Skin epidermis (tissue), 12 donors: ENCODE results near the gene EDN2.

Experiments used
- H3K27ac ChIP-seq, 21 experiments: fragments of 200-600 bp; sonication (generic) in 11 of 21; one replicate each; pipeline ENCODE4 v1.5.0; 2020; ENCODE audit warnings: mild to moderate bottlenecking in 3 of 21, inconsistent platforms in 2 of 21, moderate library complexity in 2 of 21
- H3K4me3 ChIP-seq, 7 experiments: fragments of 200-600 bp; sonication (generic) in 2 of 7; one replicate each; pipeline ENCODE4 v1.5.0; 2020; ENCODE audit warnings: inconsistent platforms in 2 of 7, mild to moderate bottlenecking in 2 of 7, moderate library complexity in 1 of 7

EDN2 gene

GRCh38 chr1:41484402-41485241 lies at the start of gene EDN2:
Gene EDN2 (minus strand): TSS chr1:41484683. CDS start chr1:41484601, 82 bp downstream.
- H3K27ac ChIP-seq, result peak within 1 kb of the TSS in 3 of 21 experiments; percentile 17 to 80 (median 77)
- H3K4me3 ChIP-seq, result peak within 1 kb of the TSS in 3 of 7 experiments; percentile 15 to 45 (median 31)

- no peak overlapping the region for H3K4me3 ChIP-seq
- H3K27ac ChIP-seq, result no peak overlapping the region
Measured at GRCh38 chr1:41533731-41534080, 49.2 kb upstream of the EDN2 start.

GRCh38 chr1:41533016-41533730 lies 48.7 kb upstream of the EDN2 start:
- no peak overlapping the region for H3K27ac ChIP-seq
- H3K4me3 ChIP-seq, result no peak overlapping the region

- Histone ChIP-seq H3K27ac (no peak overlapping the region), H3K4me3 (no peak overlapping the region)
Measured at GRCh38 chr1:41532206-41532975, 47.9 kb upstream of the EDN2 start.

GRCh38 chr1:41530411-41530810 lies 45.9 kb upstream of the EDN2 start:
- no peak overlapping the region for H3K4me3 ChIP-seq
- no peak overlapping the region for H3K27ac ChIP-seq

GRCh38 chr1:41529621-41530395 lies 45.3 kb upstream of the EDN2 start:
- H3K27ac ChIP-seq, result no peak overlapping the region
- no peak overlapping the region for H3K4me3 ChIP-seq

GRCh38 chr1:41528726-41529605 lies 44.5 kb upstream of the EDN2 start:
- Histone ChIP-seq H3K27ac (no peak overlapping the region), H3K4me3 (no peak overlapping the region)

- Histone ChIP-seq H3K4me3 (no peak overlapping the region), H3K27ac (no peak overlapping the region)
Measured at GRCh38 chr1:41528106-41528505, 43.6 kb upstream of the EDN2 start.

GRCh38 chr1:41526956-41527561 lies 42.6 kb upstream of the EDN2 start:
- no peak overlapping the region for H3K27ac ChIP-seq

GRCh38 chr1:41525891-41526587 lies 41.6 kb upstream of the EDN2 start:
- H3K4me3 ChIP-seq, result no peak overlapping the region
- no peak overlapping the region for H3K27ac ChIP-seq

More at GRCh38 chr1:41526956-41527561, 42.6 kb upstream of the EDN2 start:
- H3K4me3 ChIP-seq, result no peak overlapping the region

- Histone ChIP-seq H3K4me3 (no peak overlapping the region), H3K27ac (no peak overlapping the region)
Measured at GRCh38 chr1:41524676-41525675, 40.5 kb upstream of the EDN2 start.

GRCh38 chr1:41523949-41524675 lies 39.6 kb upstream of the EDN2 start:
- no peak overlapping the region for H3K27ac ChIP-seq
- no peak overlapping the region for H3K4me3 ChIP-seq

GRCh38 chr1:41523071-41523470 lies 38.6 kb upstream of the EDN2 start:
- Histone ChIP-seq H3K27ac (no peak overlapping the region), H3K4me3 (no peak overlapping the region)

GRCh38 chr1:41521766-41522165 lies 37.3 kb upstream of the EDN2 start:
- Histone ChIP-seq H3K27ac (no peak overlapping the region), H3K4me3 (no peak overlapping the region)

GRCh38 chr1:41520951-41521752 lies 36.7 kb upstream of the EDN2 start:
- H3K27ac ChIP-seq, result no peak overlapping the region
- H3K4me3 ChIP-seq, result no peak overlapping the region
